Activated naive CD4-positive, alpha-beta T cell treated with anti-CD3 and anti-CD28 coated beads, Interleukin-2, amount 50 U/mL, for 16 hours (primary cell): ENCODE data around the gene TMEM242.
"Not testable (repeated sequence)": the region's sequence is repeated elsewhere in the genome, so short reads cannot be mapped to it uniquely, and the experiment has no call there.

Source experiments
- DNase-seq: peaks from one replicate; pipeline ENCODE4 v3.0.0-alpha.2; 2020

TMEM242 gene

GRCh38 chr6:157323255-157323965, at the start of gene TMEM242:
Gene TMEM242 (minus strand): TSS chr6:157323519. CDS start chr6:157323499, 20 bp downstream.
- DNase-seq = peak; percentile 88

GRCh38 chr6:157372501-157373280, 49.4 kb upstream of the TMEM242 start:
- DNase-seq = no peak

GRCh38 chr6:157370755-157371154, 47.4 kb upstream of the TMEM242 start:
- no peak for DNase-seq

- DNase-seq = peak; percentile 16
Observed at GRCh38 chr6:157368359-157369049, 45.2 kb upstream of the TMEM242 start.

GRCh38 chr6:157366648-157367047, 43.3 kb upstream of the TMEM242 start:
- no peak for DNase-seq

- DNase-seq = no peak
Observed at GRCh38 chr6:157364705-157365104, 41.4 kb upstream of the TMEM242 start.

- DNase-seq = no peak
Observed at GRCh38 chr6:157361886-157362285, 38.6 kb upstream of the TMEM242 start.

- no peak for DNase-seq
Observed at GRCh38 chr6:157358287-157358686, 35.0 kb upstream of the TMEM242 start.

GRCh38 chr6:157346373-157346772, 23.1 kb upstream of the TMEM242 start:
- DNase-seq = no peak

GRCh38 chr6:157343732-157344131, 20.4 kb upstream of the TMEM242 start:
- DNase-seq = no peak

GRCh38 chr6:157339432-157339831, 16.1 kb upstream of the TMEM242 start:
- no peak for DNase-seq

- no peak for DNase-seq
Observed at GRCh38 chr6:157337751-157338150, 14.4 kb upstream of the TMEM242 start.

GRCh38 chr6:157337276-157337675, 14.0 kb upstream of the TMEM242 start:
- not testable (repeated sequence) for DNase-seq

GRCh38 chr6:157335829-157336228, 12.5 kb upstream of the TMEM242 start:
- no peak for DNase-seq

- no peak for DNase-seq
Observed at GRCh38 chr6:157333956-157334355, 10.6 kb upstream of the TMEM242 start.

- no peak for DNase-seq
Observed at GRCh38 chr6:157333537-157333936, 10.2 kb upstream of the TMEM242 start.

- DNase-seq = no peak
Observed at GRCh38 chr6:157332813-157333212, 9.5 kb upstream of the TMEM242 start.

GRCh38 chr6:157330831-157331230, 7.5 kb upstream of the TMEM242 start:
- DNase-seq = no peak

- no peak for DNase-seq
Observed at GRCh38 chr6:157329829-157330228, 6.5 kb upstream of the TMEM242 start.

- DNase-seq = no peak
Observed at GRCh38 chr6:157328108-157328692, 4.9 kb upstream of the TMEM242 start.

- no peak for DNase-seq
Observed at GRCh38 chr6:157326979-157327378, 3.7 kb upstream of the TMEM242 start.

- no peak for DNase-seq
Observed at GRCh38 chr6:157325069-157325805, 1.9 kb upstream of the TMEM242 start.

- DNase-seq = peak; percentile 19
Observed at GRCh38 chr6:157323966-157324300, 614 bp upstream of the TMEM242 start.
